ENCODE data around the gene SLC7A14.

GRCh38 chr3:170425491-170426239 is 160.2 kb downstream of the SLC7A14 start:
- TF ChIP-seq MAZ (IDR thresholded peaks at IDR 0.05; ENCODE audit: borderline replicate concordance, low read depth, low read length) (no peak), POLR2A (IDR thresholded peaks at IDR 0.05; ENCODE audit: low read length) (no peak)
